HFF-Myc (cell line): Measurements from ENCODE around the gene RNF215.

Experiments used
- DNase-seq: peaks from one replicate; pipeline ENCODE4 v3.0.0-alpha.2; 2011; ENCODE audit warnings: low read depth; ENCODE audit errors: extremely low read depth
- H3K4me3 ChIP-seq: replicated peaks from 2 replicates; pipeline ENCODE4 v1.5.1; 2011; ENCODE audit warnings: low read depth, mild to moderate bottlenecking, control low read depth, low read length
- TF ChIP-seq, protein P1 (sequence below): IDR thresholded peaks from 2 replicates; pipeline ENCODE4 v1.5.1; 2012; ENCODE audit warnings: mild to moderate bottlenecking, low read depth, low read length, control low read depth; ENCODE audit errors: missing control alignments

RNF215 gene

DNA sequence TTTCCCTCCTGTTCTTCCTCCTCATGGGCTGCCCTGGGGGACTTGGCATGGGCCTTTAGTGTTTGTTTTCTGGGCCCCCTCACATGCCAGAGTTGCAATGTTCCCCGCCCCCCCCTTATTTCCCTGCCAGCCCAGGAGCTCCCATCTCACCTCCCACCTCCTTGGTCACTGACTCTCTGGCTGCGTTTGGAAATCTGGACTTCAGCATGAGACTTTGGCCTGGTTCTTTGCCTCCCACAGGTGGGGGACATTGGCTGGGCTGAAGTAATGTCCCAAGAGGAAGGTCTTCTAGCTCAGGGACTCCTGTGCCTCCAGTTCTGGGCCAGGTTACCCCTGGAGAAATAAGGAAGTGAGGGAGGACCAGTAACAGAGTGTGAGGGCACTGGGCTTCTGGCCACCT, 45.3 kb upstream of the RNF215 start:
- TF ChIP-seq, protein P1, sequence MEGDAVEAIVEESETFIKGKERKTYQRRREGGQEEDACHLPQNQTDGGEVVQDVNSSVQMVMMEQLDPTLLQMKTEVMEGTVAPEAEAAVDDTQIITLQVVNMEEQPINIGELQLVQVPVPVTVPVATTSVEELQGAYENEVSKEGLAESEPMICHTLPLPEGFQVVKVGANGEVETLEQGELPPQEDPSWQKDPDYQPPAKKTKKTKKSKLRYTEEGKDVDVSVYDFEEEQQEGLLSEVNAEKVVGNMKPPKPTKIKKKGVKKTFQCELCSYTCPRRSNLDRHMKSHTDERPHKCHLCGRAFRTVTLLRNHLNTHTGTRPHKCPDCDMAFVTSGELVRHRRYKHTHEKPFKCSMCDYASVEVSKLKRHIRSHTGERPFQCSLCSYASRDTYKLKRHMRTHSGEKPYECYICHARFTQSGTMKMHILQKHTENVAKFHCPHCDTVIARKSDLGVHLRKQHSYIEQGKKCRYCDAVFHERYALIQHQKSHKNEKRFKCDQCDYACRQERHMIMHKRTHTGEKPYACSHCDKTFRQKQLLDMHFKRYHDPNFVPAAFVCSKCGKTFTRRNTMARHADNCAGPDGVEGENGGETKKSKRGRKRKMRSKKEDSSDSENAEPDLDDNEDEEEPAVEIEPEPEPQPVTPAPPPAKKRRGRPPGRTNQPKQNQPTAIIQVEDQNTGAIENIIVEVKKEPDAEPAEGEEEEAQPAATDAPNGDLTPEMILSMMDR, result no peak

DNA sequence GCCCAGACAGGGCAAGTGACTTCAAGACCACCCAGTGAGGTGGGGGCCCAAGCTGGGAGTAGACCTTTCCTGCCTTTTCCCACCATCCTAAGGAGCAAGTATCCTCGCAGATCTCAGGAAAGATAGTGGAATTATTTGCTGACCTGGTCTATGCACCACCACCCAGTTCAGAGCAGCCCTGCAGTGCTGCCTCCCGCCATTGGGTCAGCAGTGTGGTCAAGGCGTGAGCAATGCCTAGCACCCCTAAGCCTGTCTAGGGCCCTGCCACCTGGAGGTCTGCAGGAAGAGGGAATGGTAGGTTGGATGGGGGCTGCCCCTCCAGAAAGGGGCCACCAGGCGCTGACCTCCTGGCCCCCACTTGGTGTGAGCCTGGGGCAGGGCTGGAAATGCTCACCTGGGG, 44.9 kb upstream of the RNF215 start:
- H3K4me3 ChIP-seq, result no peak overlapping the region
- DNase-seq, result no peak
- TF ChIP-seq, protein P1, result no peak

More for the DNA sequence above, 45.3 kb upstream of the RNF215 start:
- H3K4me3 ChIP-seq, result no peak overlapping the region
- no peak for DNase-seq

DNA sequence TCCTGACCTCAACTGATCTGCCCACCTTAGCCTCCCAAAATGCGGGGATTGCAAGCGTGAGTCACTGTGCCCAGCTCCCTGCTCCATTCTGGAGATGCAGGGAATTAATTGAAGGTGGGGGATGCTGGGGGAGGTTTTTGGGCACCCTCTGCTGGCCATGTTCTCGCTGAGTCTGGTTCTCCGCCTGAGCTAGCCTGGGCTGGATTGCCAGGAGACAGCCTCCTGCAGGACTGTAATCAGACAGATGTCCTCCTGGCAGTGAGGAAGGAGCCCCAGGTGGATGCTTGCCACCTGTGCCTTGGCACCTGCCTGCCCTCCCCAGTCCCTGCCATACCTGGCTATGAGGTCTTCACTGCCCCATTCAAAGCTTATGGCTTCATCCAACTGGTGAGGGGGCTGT, 43.7 kb upstream of the RNF215 start:
- no peak for DNase-seq
- no peak overlapping the region for H3K4me3 ChIP-seq
- TF ChIP-seq, protein P1, result no peak

DNA sequence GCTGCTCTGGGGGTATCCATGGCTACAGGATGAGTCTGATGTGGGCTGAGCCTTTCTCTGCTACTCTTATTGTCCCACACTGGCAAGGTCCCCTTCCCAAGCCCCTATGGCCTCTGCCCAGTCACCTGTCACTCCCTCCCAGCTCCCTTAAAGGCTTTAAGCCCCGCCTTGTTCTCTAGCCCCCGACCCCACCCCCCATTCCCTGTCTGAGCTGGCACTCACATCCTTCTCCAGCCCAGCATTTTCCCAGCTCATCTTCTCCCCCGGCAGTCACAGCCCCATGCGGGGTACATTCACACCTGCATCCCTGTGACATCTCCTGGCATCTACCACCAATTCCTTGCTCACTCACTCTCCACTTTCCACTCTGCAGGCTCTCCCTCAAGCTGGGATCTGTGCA, 42.7 kb upstream of the RNF215 start:
- DNase-seq, result no peak
- TF ChIP-seq, protein P1, result no peak
- H3K4me3 ChIP-seq, result no peak overlapping the region

DNA sequence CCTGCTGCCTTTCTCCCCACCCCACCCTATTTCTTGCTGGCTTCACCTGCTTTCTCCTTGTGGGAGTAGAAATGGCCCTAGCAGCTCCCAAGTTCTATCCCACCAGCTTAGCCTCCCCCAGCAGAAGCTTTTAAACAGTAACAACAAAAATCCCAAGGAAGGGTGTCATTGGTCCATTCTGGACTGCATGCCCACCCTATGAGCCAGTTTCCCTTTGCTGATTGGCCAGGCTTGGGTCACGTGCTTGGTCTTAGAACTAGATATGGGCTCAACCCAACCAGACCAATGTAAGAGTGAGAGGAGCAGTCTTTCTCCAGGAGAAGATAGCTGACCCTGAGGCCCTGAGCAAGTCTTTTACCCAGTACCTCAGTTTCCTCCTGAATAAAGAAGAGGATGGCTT, 40.7 kb upstream of the RNF215 start:
- no peak overlapping the region for H3K4me3 ChIP-seq
- TF ChIP-seq, protein P1, result no peak
- no peak for DNase-seq

DNA sequence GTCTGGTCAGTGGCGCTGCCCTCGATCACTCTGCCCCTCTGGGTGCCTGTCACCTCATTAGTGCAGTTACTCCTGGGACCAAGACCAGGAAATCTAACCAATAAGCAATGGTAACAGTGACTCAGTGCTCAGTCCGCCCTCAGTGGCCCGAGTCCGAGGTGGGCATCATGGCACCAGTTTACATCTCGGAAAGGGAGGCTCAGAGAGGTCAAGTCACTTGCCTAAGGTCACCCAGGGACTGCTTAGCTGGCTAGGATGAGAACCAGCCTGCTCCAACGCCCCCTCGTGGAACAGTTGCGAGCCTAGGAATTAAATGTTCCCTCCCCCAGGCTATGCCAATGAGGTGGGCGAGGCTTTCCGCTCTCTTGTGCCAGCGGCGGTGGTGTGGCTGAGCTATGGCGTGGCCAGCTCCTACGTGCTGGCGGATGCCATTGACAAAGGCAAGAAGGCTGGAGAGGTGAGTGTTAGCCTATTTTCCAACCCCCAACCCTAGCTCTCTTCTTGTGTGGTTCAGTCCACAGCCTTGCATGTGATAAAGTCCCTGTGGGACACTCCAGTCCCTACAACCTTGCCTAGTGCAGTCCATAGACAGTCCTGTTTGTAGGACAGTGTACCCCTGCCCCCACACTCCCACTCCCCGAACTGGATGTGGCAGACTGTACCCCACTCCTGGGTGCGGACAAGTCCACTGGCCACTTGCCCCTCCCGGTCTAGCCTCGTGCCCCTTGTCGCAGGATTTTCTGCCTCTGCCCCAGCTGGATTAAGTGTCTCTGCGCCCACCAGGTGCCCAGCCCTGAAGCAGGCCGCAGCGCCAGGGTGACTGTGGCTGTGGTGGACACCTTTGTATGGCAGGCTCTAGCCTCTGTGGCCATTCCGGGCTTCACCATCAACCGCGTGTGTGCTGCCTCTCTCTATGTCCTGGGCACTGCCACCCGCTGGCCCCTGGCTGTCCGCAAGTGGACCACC, 39.5 kb upstream of the RNF215 start:
- H3K4me3 ChIP-seq, result peak overlapping the region; percentile 66
- TF ChIP-seq, protein P1, result peak; percentile 81
- DNase-seq, result no peak
